Heart left ventricle (tissue), 13 donors: ENCODE measurements around the gene SAP30L.

ENCODE experiments used
- POLR2A ChIP-seq, 2 donors: fragments of 450-650 bp; IDR thresholded peaks; one replicate each; pipeline ENCODE4 v1.6.1; 2017; ENCODE audit warnings: antibody characterized with exemption in 2 of 2, mild to moderate bottlenecking in 2 of 2, moderate library complexity in 2 of 2
- TF ChIP-seq, protein P1 (sequence below), 12 donors: fragments of 200-600 bp; sonication (generic) in 4 of 12; IDR thresholded peaks; one replicate each; pipeline versions ENCODE4 v1.5.0 to v1.8.0; 2018 to 2022; ENCODE audit warnings: antibody characterized with exemption in 12 of 12, mild to moderate bottlenecking in 5 of 12
- donor health status: ischemic (EF 13 %, LVEDD 7.1; RV severe dilation, severe dysfunction).
- donor health status: DM: no; HTN: yes; CAD: no.
- donor health status: DM: no; HTN: no; CAD: no.
- donor health status: ischemic (EF 25% LVEDD 6.9; RV normal size, moderate dysfunction).
- donor health status: ischemic (EF 25% LVEDD 5.7; RV mildly dilated, moderate dysfunction).
- donor health status: ischemic (EF 35%, LVEDD 5.7; RV mildly dilated, moderate dysfunction).
- donor health status: nonischemic (EF 11% LVEDD 7.7; RV severe dilation, severe dysfunction).
- donor health status: DM: yes; HTN: yes; CAD: no.
- donor health status: PGD.
- donor health status: ischemic (EF 29% LVEDD 5.4; RV normal size, mild dysfunction).
- donor health status: nonischemic (EF 23%, LVEDD 6.1; RV moderate dilation, normal function).

DNA sequence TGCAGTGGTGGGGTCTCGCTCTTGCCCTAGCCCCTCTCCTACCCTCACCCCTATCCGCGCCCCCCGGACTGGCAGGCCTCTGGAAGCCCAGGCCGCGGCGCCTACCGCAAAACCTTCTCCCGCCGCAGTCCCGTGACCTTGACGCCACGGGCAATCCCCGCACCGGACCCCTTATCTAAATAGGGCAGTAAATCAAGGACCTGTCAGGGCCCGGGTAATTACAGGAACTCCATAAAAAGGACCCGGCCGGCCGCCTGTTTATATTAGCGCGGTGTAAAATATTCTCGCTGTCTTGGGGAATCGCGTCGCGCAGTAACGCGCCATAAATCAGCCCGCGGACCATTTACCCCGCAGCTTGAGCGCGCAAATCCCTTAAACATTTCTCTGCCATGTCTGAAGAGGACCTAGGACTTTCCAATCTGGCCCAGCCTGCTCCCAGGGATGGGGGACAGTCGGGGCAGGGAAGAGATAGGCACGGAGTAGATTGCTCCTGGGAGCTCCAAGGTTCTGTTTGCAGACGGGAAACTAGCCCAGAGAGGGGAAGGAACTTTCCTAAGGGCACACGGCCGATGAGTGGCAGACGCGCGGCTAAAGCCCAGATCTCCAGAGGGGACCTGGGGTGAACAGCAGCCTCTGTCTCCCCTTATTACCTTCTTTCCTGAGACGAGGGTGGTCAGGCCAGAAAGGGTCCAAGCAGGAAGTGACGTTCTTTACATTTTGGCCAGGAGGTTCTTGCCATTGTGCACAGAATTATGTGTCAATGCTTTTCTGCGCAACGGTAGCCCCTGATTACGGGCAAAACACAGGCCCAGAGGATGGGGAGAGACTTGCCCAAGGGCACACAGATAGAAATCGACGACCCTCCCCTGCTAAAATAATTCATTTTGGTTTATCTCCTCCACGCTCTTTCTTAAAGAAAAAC lies 37.0 kb downstream of the SAP30L start:
- TF ChIP-seq POLR2A (IDR thresholded peaks at IDR 0.05): no peak
- TF ChIP-seq, protein P1, sequence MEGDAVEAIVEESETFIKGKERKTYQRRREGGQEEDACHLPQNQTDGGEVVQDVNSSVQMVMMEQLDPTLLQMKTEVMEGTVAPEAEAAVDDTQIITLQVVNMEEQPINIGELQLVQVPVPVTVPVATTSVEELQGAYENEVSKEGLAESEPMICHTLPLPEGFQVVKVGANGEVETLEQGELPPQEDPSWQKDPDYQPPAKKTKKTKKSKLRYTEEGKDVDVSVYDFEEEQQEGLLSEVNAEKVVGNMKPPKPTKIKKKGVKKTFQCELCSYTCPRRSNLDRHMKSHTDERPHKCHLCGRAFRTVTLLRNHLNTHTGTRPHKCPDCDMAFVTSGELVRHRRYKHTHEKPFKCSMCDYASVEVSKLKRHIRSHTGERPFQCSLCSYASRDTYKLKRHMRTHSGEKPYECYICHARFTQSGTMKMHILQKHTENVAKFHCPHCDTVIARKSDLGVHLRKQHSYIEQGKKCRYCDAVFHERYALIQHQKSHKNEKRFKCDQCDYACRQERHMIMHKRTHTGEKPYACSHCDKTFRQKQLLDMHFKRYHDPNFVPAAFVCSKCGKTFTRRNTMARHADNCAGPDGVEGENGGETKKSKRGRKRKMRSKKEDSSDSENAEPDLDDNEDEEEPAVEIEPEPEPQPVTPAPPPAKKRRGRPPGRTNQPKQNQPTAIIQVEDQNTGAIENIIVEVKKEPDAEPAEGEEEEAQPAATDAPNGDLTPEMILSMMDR (IDR thresholded peaks at IDR 0.05): no peak
